PC-9 (cell line): ENCODE results near the gene PPM1H. TPM values are rescaled to one million over a fixed set of nuclear protein-coding genes. Genes with fewer than 3 reads are reported as not detected.

Experiments used
- BruUV-seq: library from RNA; stranded (reverse); fragments of 400-500 nt; replicated peaks from 2 replicates; lab custom pipeline; 2021; lab: Mats Ljungman, UMichigan
- CTCF ChIA-PET: fragments of 300-600 bp; sonication (Branson Sonifier 250); formaldehyde crosslinking; loops from one replicate; lab custom pipeline; 2022; ENCODE audit warnings: antibody characterized with exemption; lab: Charles Lee
- POLR2A ChIA-PET: fragments of 300-600 bp; sonication (Branson Sonifier 250); formaldehyde crosslinking; loops from one replicate; lab custom pipeline; 2022; ENCODE audit warnings: antibody characterized with exemption; ENCODE audit not compliant: unreplicated experiment; lab: Charles Lee
- DNase-seq, 2 experiments: peaks; one replicate each; pipeline versions ENCODE4 v3.0.0 to v3.0.0-alpha.2; 2015 to 2022; ENCODE audit warnings: mixed read lengths in 1 of 2
- H2AFZ ChIP-seq: fragments of 200-600 bp; sonication (generic); 2 replicates; pipeline ENCODE4 v1.8.1; 2017; ENCODE audit warnings: antibody characterized with exemption
- H3F3A ChIP-seq: fragments of 200-600 bp; sonication (generic); 2 replicates; pipeline ENCODE4 v1.8.1; 2017; ENCODE audit warnings: antibody characterized with exemption, mild to moderate bottlenecking, low read depth; ENCODE audit not compliant: insufficient read depth
- H3K27ac ChIP-seq: fragments of 200-600 bp; sonication (generic); 2 replicates; pipeline ENCODE4 v1.6.1; 2016; ENCODE audit warnings: mixed run types
- H3K27me3 ChIP-seq: fragments of 200-600 bp; sonication (generic); 2 replicates; pipeline ENCODE4 v1.6.1; 2016; ENCODE audit warnings: low read depth, mixed run types; ENCODE audit not compliant: insufficient read depth
- H3K36me3 ChIP-seq: fragments of 200-600 bp; sonication (generic); 2 replicates; pipeline ENCODE4 v1.6.1; 2016; ENCODE audit warnings: low read depth, mixed run types
- H3K4me1 ChIP-seq: fragments of 200-600 bp; sonication (generic); replicated peaks from 2 replicates; pipeline ENCODE4 v1.6.1; 2016; ENCODE audit warnings: mixed run types; ENCODE audit not compliant: insufficient read depth
- H3K4me2 ChIP-seq: fragments of 200-600 bp; sonication (generic); 2 replicates; pipeline ENCODE4 v1.6.1; 2017; ENCODE audit warnings: mixed run types
- H3K4me3 ChIP-seq: fragments of 200-600 bp; sonication (generic); 2 replicates; pipeline ENCODE4 v1.6.1; 2016; ENCODE audit warnings: mixed run types
- H3K79me2 ChIP-seq: fragments of 200-600 bp; sonication (generic); 2 replicates; pipeline ENCODE4 v1.6.1; 2017; ENCODE audit warnings: low read depth, mixed run types
- H3K9me2 ChIP-seq: fragments of 200-600 bp; sonication (generic); 2 replicates; pipeline ENCODE4 v1.8.1; 2017; ENCODE audit warnings: mild to moderate bottlenecking; ENCODE audit not compliant: insufficient read depth
- H3K9me3 ChIP-seq: fragments of 200-600 bp; sonication (generic); 2 replicates; pipeline ENCODE4 v1.8.1; 2016; ENCODE audit warnings: low read depth; ENCODE audit not compliant: insufficient read depth
- H4K20me1 ChIP-seq: fragments of 200-600 bp; sonication (generic); 2 replicates; pipeline ENCODE4 v1.8.1; 2017; ENCODE audit not compliant: insufficient read depth
- EZH2 ChIP-seq: fragments of 200-600 bp; sonication (generic); IDR thresholded peaks from 2 replicates; pipeline ENCODE4 v1.8.0; 2017; ENCODE audit warnings: antibody characterized with exemption, low read depth
- intact Hi-C: fragments of 100-400 bp; cut with micrococcal nuclease; formaldehyde crosslinking; loops from one replicate; pipeline ENCODE4 v1.10.0; 2022; ENCODE audit not compliant: unreplicated experiment
- total RNA-seq: library from RNA; stranded (reverse); gene quantifications from 2 replicates; pipeline ENCODE4 v1.2.3, GENCODE V29; 2021
- TF ChIP-seq, protein P1 (sequence below): fragments of 200-600 bp; sonication (generic); conservative IDR thresholded peaks from 2 replicates; pipeline ENCODE4 v1.6.1; 2017; ENCODE audit warnings: mixed run types, antibody characterized with exemption, mild to moderate bottlenecking, moderate library complexity

Gene PPM1H
- total RNA-seq, 1 experiment from 2014 or later: 11.4 TPM

- Histone ChIP-seq H3K9me3 (no peaks in the 10 kb centered on the region), H3K27ac (no peak overlapping the region), H3K4me2 (no peak overlapping the region), H3K27me3 (no peaks in the 10 kb centered on the region), H3K4me1 (peaks cover 26% of the 10 kb centered on the region), H3F3A (no peaks in the 10 kb centered on the region), H4K20me1 (no peaks in the 10 kb centered on the region), H3K36me3 (no peaks in the 10 kb centered on the region), H3K4me3 (no peak overlapping the region), H2AFZ (no peak overlapping the region), H3K9me2 (no peaks in the 10 kb centered on the region), H3K79me2 (no peaks in the 10 kb centered on the region)
- intact Hi-C loops: no loop called here
- DNase-seq: no peak
- ChIA-PET POLR2A (no interaction called here), CTCF (no interaction called here)
- no peak for TF ChIP-seq EZH2
- TF ChIP-seq, protein P1, sequence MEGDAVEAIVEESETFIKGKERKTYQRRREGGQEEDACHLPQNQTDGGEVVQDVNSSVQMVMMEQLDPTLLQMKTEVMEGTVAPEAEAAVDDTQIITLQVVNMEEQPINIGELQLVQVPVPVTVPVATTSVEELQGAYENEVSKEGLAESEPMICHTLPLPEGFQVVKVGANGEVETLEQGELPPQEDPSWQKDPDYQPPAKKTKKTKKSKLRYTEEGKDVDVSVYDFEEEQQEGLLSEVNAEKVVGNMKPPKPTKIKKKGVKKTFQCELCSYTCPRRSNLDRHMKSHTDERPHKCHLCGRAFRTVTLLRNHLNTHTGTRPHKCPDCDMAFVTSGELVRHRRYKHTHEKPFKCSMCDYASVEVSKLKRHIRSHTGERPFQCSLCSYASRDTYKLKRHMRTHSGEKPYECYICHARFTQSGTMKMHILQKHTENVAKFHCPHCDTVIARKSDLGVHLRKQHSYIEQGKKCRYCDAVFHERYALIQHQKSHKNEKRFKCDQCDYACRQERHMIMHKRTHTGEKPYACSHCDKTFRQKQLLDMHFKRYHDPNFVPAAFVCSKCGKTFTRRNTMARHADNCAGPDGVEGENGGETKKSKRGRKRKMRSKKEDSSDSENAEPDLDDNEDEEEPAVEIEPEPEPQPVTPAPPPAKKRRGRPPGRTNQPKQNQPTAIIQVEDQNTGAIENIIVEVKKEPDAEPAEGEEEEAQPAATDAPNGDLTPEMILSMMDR: no peak
- BruUV-seq: no TSS peak
Observed at GRCh38 chr12:62878211-62878610, 56.7 kb downstream of the PPM1H start.

DNA sequence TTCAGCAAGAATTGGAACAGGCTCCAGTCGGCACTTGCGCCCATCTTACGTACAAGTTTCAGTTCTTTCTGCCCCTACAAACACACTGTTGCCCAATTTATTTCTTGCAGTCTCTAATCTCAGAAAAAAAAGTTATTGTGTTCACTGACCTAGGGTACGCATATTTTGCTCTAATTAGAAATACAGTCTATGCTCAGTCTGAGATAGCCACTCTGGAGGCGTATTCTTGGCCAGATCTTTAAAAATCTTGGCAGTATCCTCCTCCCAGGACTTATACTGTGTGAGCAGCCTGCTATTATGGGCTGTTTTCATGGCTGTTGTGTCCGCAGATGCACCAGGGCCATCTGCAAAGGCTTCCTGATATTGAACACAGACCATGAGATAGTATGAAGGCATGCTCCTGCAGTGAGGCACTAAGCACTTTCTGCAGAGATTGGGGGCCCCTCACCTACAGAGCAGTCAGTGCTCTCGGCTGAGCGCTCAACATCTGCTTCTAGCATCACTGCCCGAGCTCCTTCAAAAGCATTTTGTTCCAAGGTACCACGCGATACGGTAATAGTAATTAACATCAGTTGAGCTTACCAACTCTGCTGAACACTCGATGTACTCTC, 57.9 kb downstream of the PPM1H start:
- H3K4me1 ChIP-seq: peaks cover 36% of the 10 kb centered on the region
- H3K9me2 ChIP-seq: no peaks in the 10 kb centered on the region
- DNase-seq: no peak
- BruUV-seq: no TSS peak
- peaks cover 5% of the 10 kb centered on the region for H3F3A ChIP-seq
- peaks cover 10% of the 10 kb centered on the region for H3K79me2 ChIP-seq
- H3K9me3 ChIP-seq: no peaks in the 10 kb centered on the region
- no peak overlapping the region for H3K4me3 ChIP-seq
- no peak overlapping the region for H3K27ac ChIP-seq
- intact Hi-C loops: no loop called here
- no peak overlapping the region for H3K4me2 ChIP-seq
- POLR2A ChIA-PET: no interaction called here
- H2AFZ ChIP-seq: no peak overlapping the region
- no peaks in the 10 kb centered on the region for H4K20me1 ChIP-seq
- TF ChIP-seq, protein P1: no peak
- no peaks in the 10 kb centered on the region for H3K27me3 ChIP-seq
- CTCF ChIA-PET: no interaction called here
- no peaks in the 10 kb centered on the region for H3K36me3 ChIP-seq

GRCh38 chr12:62873826-62874448, 61.0 kb downstream of the PPM1H start:
- POLR2A ChIA-PET: no interaction called here
- H3K4me1 ChIP-seq: peaks cover 25% of the 10 kb centered on the region
- H4K20me1 ChIP-seq: no peaks in the 10 kb centered on the region
- intact Hi-C loops: no loop called here
- peak overlapping the region; percentile 48 for H3K27ac ChIP-seq
- H3K9me2 ChIP-seq: no peaks in the 10 kb centered on the region
- peak overlapping the region; percentile 48 for H3K4me2 ChIP-seq
- no peak for TF ChIP-seq EZH2
- TF ChIP-seq, protein P1: no peak
- H3K27me3 ChIP-seq: no peaks in the 10 kb centered on the region
- 0 out of 2 replicates have a peak, but pooled peaks cover 4% of the 10 kb centered on the region for H3K9me3 ChIP-seq
- H2AFZ ChIP-seq: no peak overlapping the region
- no TSS peak for BruUV-seq
- peaks cover 14% of the 10 kb centered on the region for H3K79me2 ChIP-seq
- no peak overlapping the region; the same call in 1 of the 2 replicates for H3K4me3 ChIP-seq
- no peaks in the 10 kb centered on the region for H3K36me3 ChIP-seq
- CTCF ChIA-PET: interaction anchor here (0.6 kb wide), 1 partner anchor 52 kb away, joined by 3 read pairs; no protein-coding TSS in a partner anchor
- peaks cover 5% of the 10 kb centered on the region for H3F3A ChIP-seq
- DNase-seq: no peak
